HG02852 (cell line): ENCODE results near the gene C11orf91.

Experiments used
- ATAC-seq: cut with Tn5 transposase; IDR thresholded peaks from one replicate; pipeline ENCODE4 v1.9.1; 2021; ENCODE audit warnings: mild to moderate bottlenecking, moderate library complexity; ENCODE audit not compliant: unreplicated experiment

C11orf91 gene

DNA sequence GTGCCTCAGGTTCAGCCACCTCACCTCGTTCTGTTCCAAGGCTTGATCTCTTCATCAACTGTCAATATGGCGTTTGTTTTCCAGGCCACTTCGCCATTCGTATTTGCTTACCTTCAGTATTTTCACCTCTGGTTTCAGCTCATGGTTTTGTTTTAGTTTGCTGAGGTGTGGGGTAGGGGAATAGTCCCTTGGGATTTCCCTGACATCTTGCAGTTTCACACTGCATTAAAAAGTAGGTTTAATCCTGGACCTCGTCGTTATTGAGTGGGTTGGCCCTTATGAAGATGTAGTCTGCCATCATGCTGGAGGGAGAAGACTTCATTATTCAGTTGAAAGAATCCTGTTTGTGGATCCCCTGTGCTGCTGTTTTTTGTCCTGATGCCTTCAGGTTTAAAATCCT lies 46.0 kb downstream of the C11orf91 start:
- no peak for ATAC-seq

DNA sequence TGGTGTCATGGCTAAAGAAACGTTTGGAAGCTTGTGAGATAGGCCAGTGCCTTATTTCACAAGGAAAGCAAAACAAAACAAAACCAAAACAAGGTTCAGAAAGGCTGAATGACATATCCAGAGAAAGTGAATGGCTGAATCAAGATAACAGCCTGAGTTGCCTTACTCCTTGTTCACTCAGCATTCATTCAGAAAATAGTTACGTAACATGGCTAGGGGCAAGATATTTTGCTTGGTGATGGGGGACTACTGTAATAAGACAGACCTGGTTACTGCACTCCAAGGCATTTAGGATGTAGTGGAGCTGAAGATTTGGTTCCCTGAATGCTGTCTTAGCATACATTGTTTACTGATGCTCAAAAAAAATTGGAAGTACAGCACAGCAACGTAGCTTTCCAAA lies 47.7 kb downstream of the C11orf91 start:
- ATAC-seq = no peak

DNA sequence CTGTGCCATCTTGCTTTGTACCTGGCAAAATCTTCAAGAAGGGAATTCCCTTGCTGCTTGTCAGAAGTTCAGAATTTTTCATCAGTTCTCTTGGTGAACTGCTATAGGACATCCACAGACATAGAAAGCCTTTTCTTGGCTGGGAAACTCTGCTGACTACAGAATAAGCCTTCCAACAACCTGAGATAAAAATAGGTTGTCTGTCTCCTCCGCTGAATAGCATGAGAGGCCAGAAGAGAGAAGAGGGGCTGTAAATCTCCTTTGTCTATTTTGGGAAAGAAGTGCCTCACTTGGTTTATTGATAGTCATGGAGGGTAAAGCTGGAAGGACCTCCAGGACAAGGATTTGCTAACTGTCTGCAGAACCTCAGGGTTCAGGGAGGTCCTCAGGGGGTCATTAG lies 48.2 kb downstream of the C11orf91 start:
- no peak for ATAC-seq

DNA sequence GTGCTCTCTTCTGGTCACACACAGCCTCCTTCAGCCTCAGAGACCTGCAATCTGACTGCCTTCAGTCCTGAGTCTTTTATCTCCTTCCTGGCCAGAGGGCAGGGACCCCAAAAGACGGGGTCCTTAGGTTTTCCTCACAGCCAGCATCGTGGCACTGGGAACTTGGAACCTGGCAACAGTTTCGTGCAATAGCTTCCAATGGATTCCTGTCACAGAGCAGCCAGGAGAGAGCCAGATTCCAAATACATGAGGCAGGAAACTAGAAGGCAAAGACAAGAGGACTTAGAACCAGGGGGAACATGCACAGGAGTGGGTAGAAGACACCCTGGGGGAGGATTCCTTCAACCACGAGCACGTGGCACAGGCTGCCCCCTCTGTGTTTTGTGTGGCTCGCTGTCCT lies 48.6 kb downstream of the C11orf91 start:
- ATAC-seq = no peak

DNA sequence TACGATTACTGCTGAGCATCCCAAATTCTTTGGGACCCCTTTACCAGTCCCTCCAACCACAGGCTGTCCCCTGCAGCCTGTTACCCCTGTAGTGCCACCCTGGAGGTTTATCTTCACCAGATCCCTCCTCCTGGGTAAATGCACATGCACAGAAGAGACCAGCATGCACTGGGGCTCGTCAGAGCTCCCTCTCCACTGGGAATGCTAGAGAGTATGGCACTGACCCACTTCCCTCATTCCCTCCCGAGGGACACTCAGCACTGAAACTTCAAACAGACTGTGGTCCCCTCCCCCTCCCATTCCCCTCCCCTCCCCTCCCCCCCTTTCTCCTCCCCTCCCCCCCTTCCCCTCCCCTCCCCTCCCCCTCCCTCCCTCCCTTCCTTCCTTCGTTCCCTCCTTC lies 49.1 kb downstream of the C11orf91 start:
- no peak for ATAC-seq

DNA sequence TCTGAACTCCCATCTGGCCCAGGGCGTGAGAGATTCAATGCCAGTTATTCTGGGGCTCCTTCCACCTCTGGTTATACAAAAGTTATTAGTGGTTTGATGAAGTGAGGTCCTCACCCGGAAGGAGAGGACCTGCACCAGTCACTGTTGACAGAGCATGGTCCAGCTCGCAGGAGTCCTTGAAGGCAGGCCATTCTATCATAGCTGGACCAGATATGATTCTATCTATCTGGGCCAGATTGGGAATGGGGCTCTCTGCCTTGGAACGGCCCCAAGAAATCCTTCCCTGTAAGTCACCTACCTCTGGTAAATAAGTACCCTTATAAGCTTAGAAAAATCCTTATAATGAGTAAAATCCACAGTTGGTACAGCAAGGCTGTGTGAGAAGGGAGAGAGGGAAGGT lies 50.7 kb downstream of the C11orf91 start:
- ATAC-seq = no peak
